AML-193 (cell line): Measurements from ENCODE around the gene EGR2.

Source experiments
- DNase-seq, 2 experiments: peaks; one replicate each; lab custom pipeline; 2025; lab: John Stamatoyannopoulos, UW

Gene EGR2

GRCh38 chr10:62817766-62818425, 1.7 kb upstream of the EGR2 start:
- peak; percentile 35 to 64 for DNase-seq

GRCh38 chr10:62817121-62817765, 1.1 kb upstream of the EGR2 start:
- no peak for DNase-seq

GRCh38 chr10:62816076-62816330, 163 bp downstream of the EGR2 start:
- DNase-seq = no peak

- no peak for DNase-seq
These were observed 638 bp downstream of the EGR2 start for GRCh38 chr10:62815381-62816075.

- DNase-seq = no peak
These were observed 1.3 kb downstream of the EGR2 start for GRCh38 chr10:62814756-62815380.

GRCh38 chr10:62813981-62814380, 2.2 kb downstream of the EGR2 start:
- DNase-seq = no peak

GRCh38 chr10:62813453-62813852, 2.7 kb downstream of the EGR2 start:
- no peak for DNase-seq

GRCh38 chr10:62812672-62813439, 3.3 kb downstream of the EGR2 start:
- DNase-seq = no peak

GRCh38 chr10:62811159-62811875, 4.8 kb downstream of the EGR2 start:
- no peak for DNase-seq

- DNase-seq = no peak
These were observed 5.8 kb downstream of the EGR2 start for GRCh38 chr10:62810156-62810902.

- no peak for DNase-seq
These were observed 9.9 kb downstream of the EGR2 start for GRCh38 chr10:62806251-62806650.

GRCh38 chr10:62805231-62806099, 10.7 kb downstream of the EGR2 start:
- no peak for DNase-seq

GRCh38 chr10:62804356-62805230, 11.6 kb downstream of the EGR2 start, which contains the start of gene ADO:
Gene ADO, plus strand, starts transcription at chr10:62804720. Its CDS starts 340 bp downstream, at chr10:62805060.
- peak; percentile 77 to 81 for DNase-seq

GRCh38 chr10:62803724-62804355, 12.3 kb downstream of the EGR2 start:
- DNase-seq = peak in 1 of 2 experiments; percentile 26

- DNase-seq = no peak
These were observed 14.3 kb downstream of the EGR2 start for GRCh38 chr10:62801871-62802270.

GRCh38 chr10:62796896-62797295, 19.3 kb downstream of the EGR2 start:
- DNase-seq = no peak

- DNase-seq = no peak
These were observed 20.4 kb downstream of the EGR2 start for GRCh38 chr10:62795762-62796161.

GRCh38 chr10:62795100-62795499, 21.1 kb downstream of the EGR2 start:
- DNase-seq = no peak
